NT2/D1 (cell line): ENCODE results near the gene TGOLN2.

ENCODE experiments used
- DNase-seq: peaks from one replicate; pipeline ENCODE4 v3.0.0-alpha.2; 2011; ENCODE audit warnings: low read depth, low spot score
- H3K27me3 ChIP-seq: 2 replicates; pipeline ENCODE4 v1.6.0; 2011; ENCODE audit warnings: mild to moderate bottlenecking; ENCODE audit not compliant: insufficient read length, insufficient read depth
- H3K36me3 ChIP-seq: 2 replicates; pipeline ENCODE4 v1.6.1; 2011; ENCODE audit warnings: mild to moderate bottlenecking, low read length, mixed read lengths; ENCODE audit not compliant: insufficient read depth, insufficient read length
- H3K4me1 ChIP-seq: 2 replicates; pipeline ENCODE4 v1.5.1; 2011; ENCODE audit not compliant: insufficient read depth, insufficient read length
- H3K4me3 ChIP-seq: 2 replicates; pipeline ENCODE4 v1.5.1; 2011; ENCODE audit warnings: low read depth; ENCODE audit not compliant: insufficient read length
- H3K9ac ChIP-seq: 2 replicates; pipeline ENCODE4 v1.6.0; 2011; ENCODE audit warnings: low read depth; ENCODE audit not compliant: insufficient read length
- H3K9me3 ChIP-seq: 2 replicates; pipeline ENCODE4 v1.5.1; 2011; ENCODE audit warnings: mild to moderate bottlenecking, low read length; ENCODE audit not compliant: insufficient read depth
- SUZ12 ChIP-seq: IDR thresholded peaks from 2 replicates; pipeline ENCODE4 v1.6.1; 2011; ENCODE audit not compliant: insufficient read length, insufficient read depth; ENCODE audit errors: extremely low read depth
- YY1 ChIP-seq: IDR thresholded peaks from 2 replicates; pipeline ENCODE4 v1.6.1; 2011; ENCODE audit not compliant: insufficient read length, insufficient read depth
- ZNF274 ChIP-seq: IDR thresholded peaks from 2 replicates; pipeline ENCODE4 v1.6.1; 2011; ENCODE audit warnings: mild to moderate bottlenecking, low read depth, low read length

The TGOLN2 gene

GRCh38 chr2:85287721-85288120, 40.1 kb downstream of the TGOLN2 start:
- H3K36me3 ChIP-seq = peaks cover 18% of the 10 kb centered on the region
- no peaks in the 10 kb centered on the region for H3K4me1 ChIP-seq
- H3K4me3 ChIP-seq = no peak overlapping the region
- H3K27me3 ChIP-seq = no peaks in the 10 kb centered on the region
- H3K9me3 ChIP-seq = no peaks in the 10 kb centered on the region
- no peak for TF ChIP-seq ZNF274
- TF ChIP-seq YY1 = no peak
- TF ChIP-seq SUZ12 = no peak
- H3K9ac ChIP-seq = no peak overlapping the region
- DNase-seq = no peak

GRCh38 chr2:85286918-85287317, 40.9 kb downstream of the TGOLN2 start:
- no peak for DNase-seq
- no peaks in the 10 kb centered on the region for H3K4me1 ChIP-seq
- no peak overlapping the region for H3K9ac ChIP-seq
- TF ChIP-seq YY1 (no peak), SUZ12 (no peak), ZNF274 (no peak)
- no peak overlapping the region for H3K4me3 ChIP-seq
- no peaks in the 10 kb centered on the region for H3K27me3 ChIP-seq
- H3K36me3 ChIP-seq = peaks cover 15% of the 10 kb centered on the region
- no peaks in the 10 kb centered on the region for H3K9me3 ChIP-seq

GRCh38 chr2:85283641-85284040, 44.1 kb downstream of the TGOLN2 start:
- no peak overlapping the region for H3K9ac ChIP-seq
- peaks cover 18% of the 10 kb centered on the region for H3K36me3 ChIP-seq
- no peaks in the 10 kb centered on the region for H3K9me3 ChIP-seq
- H3K27me3 ChIP-seq = no peaks in the 10 kb centered on the region
- TF ChIP-seq YY1 (no peak), ZNF274 (no peak), SUZ12 (no peak)
- DNase-seq = no peak
- no peak overlapping the region for H3K4me3 ChIP-seq
- no peaks in the 10 kb centered on the region for H3K4me1 ChIP-seq

- Histone ChIP-seq H3K9ac (no peak overlapping the region), H3K4me1 (no peaks in the 10 kb centered on the region), H3K36me3 (peaks cover 18% of the 10 kb centered on the region), H3K9me3 (no peaks in the 10 kb centered on the region), H3K4me3 (no peak overlapping the region), H3K27me3 (no peaks in the 10 kb centered on the region)
- no peak for DNase-seq
- TF ChIP-seq YY1 = no peak
- TF ChIP-seq SUZ12 = no peak
- no peak for TF ChIP-seq ZNF274
Measured at GRCh38 chr2:85282914-85283313, 44.9 kb downstream of the TGOLN2 start.

GRCh38 chr2:85281553-85281952, 46.2 kb downstream of the TGOLN2 start:
- no peak overlapping the region for H3K4me3 ChIP-seq
- peaks cover 13% of the 10 kb centered on the region for H3K36me3 ChIP-seq
- H3K9me3 ChIP-seq = no peaks in the 10 kb centered on the region
- H3K4me1 ChIP-seq = no peaks in the 10 kb centered on the region
- DNase-seq = no peak
- TF ChIP-seq YY1 = no peak
- TF ChIP-seq ZNF274 = no peak
- no peak for TF ChIP-seq SUZ12
- H3K9ac ChIP-seq = no peak overlapping the region
- H3K27me3 ChIP-seq = no peaks in the 10 kb centered on the region

GRCh38 chr2:85278361-85278760, 49.4 kb downstream of the TGOLN2 start:
- Histone ChIP-seq H3K27me3 (no peaks in the 10 kb centered on the region), H3K4me1 (peaks cover 3% of the 10 kb centered on the region), H3K4me3 (no peak overlapping the region), H3K9ac (no peak overlapping the region), H3K9me3 (no peaks in the 10 kb centered on the region), H3K36me3 (peaks cover 5% of the 10 kb centered on the region)
- no peak for TF ChIP-seq SUZ12
- TF ChIP-seq ZNF274 = no peak
- no peak for TF ChIP-seq YY1
- DNase-seq = no peak

GRCh38 chr2:85277416-85278158, 50.2 kb downstream of the TGOLN2 start:
- H3K27me3 ChIP-seq = no peaks in the 10 kb centered on the region
- TF ChIP-seq ZNF274 (no peak), YY1 (no peak), SUZ12 (no peak)
- H3K9me3 ChIP-seq = no peaks in the 10 kb centered on the region
- peaks cover 3% of the 10 kb centered on the region for H3K4me1 ChIP-seq
- H3K4me3 ChIP-seq = no peak overlapping the region
- DNase-seq = no peak
- no peak overlapping the region for H3K9ac ChIP-seq
- H3K36me3 ChIP-seq = peaks cover 3% of the 10 kb centered on the region
